Measurements from ENCODE around the gene TAF1A. TPM values are rescaled to one million over a fixed set of nuclear protein-coding genes. Genes with fewer than 3 reads are reported as not detected.

The TAF1A gene
- total RNA-seq, 2 donors from 2014 or later, result 16.2 to 24.9 TPM

GRCh38 chr1:222525951-222526350 lies 63.8 kb downstream of the TAF1A start:
- no peak overlapping the region for H3K27ac Mint-ChIP-seq
- Histone ChIP-seq H3K9ac (ENCODE audit: extremely low read depth, low read length, poor library complexity, severe bottlenecking) (no peak overlapping the region), H3K27ac (ENCODE audit: low read depth, low read length) (no peak overlapping the region), H3K27me3 (ENCODE audit: control insufficient read depth, insufficient read depth, low read length, poor library complexity, severe bottlenecking) (no peaks in the 10 kb centered on the region), H3K36me3 (ENCODE audit: control insufficient read depth, insufficient read depth, low read length) (no peaks in the 10 kb centered on the region), H3K4me3 (ENCODE audit: low read length) (no peak overlapping the region), H3K4me1 (ENCODE audit: control insufficient read depth, insufficient read depth, low read length) (no peaks in the 10 kb centered on the region), H3K9me3 (ENCODE audit: control insufficient read depth, low read length) (no peaks in the 10 kb centered on the region)
- TF ChIP-seq CTCF (conservative IDR thresholded peaks at IDR 0.05), result no peak
- peaks cover 18% of the 10 kb centered on the region for H3K27me3 Mint-ChIP-seq (ENCODE audit: insufficient read depth)
- H3K9me3 Mint-ChIP-seq, result peaks cover 6% of the 10 kb centered on the region
- WGBS, 2 experiments (ENCODE audit: insufficient coverage in 1 of 2, insufficient read length in 1 of 2), result 82 to 100% methylated on average over 1 to 2 of the region's 2 CpGs
- H3K4me3 Mint-ChIP-seq, result no peak overlapping the region
- H3K36me3 Mint-ChIP-seq (ENCODE audit: low read depth), result no peaks in the 10 kb centered on the region
- H3K4me1 Mint-ChIP-seq, result no peaks in the 10 kb centered on the region
- DNase-seq, result no peak

GRCh38 chr1:222523852-222524251 lies 65.9 kb downstream of the TAF1A start:
- H3K27me3 Mint-ChIP-seq (ENCODE audit: insufficient read depth), result peaks cover 18% of the 10 kb centered on the region
- DNase-seq, result no peak
- H3K27ac Mint-ChIP-seq, result no peak overlapping the region
- no peaks in the 10 kb centered on the region for H3K4me1 Mint-ChIP-seq
- Histone ChIP-seq H3K4me1 (ENCODE audit: control insufficient read depth, insufficient read depth, low read length) (no peaks in the 10 kb centered on the region), H3K9ac (ENCODE audit: extremely low read depth, low read length, poor library complexity, severe bottlenecking) (no peak overlapping the region), H3K27me3 (ENCODE audit: control insufficient read depth, insufficient read depth, low read length, poor library complexity, severe bottlenecking) (no peaks in the 10 kb centered on the region), H3K27ac (ENCODE audit: low read depth, low read length) (no peak overlapping the region), H3K4me3 (ENCODE audit: low read length) (no peak overlapping the region), H3K9me3 (ENCODE audit: control insufficient read depth, low read length) (no peaks in the 10 kb centered on the region), H3K36me3 (ENCODE audit: control insufficient read depth, insufficient read depth, low read length) (no peaks in the 10 kb centered on the region)
- H3K9me3 Mint-ChIP-seq, result peaks cover 6% of the 10 kb centered on the region
- no peak overlapping the region for H3K4me3 Mint-ChIP-seq
- no peaks in the 10 kb centered on the region for H3K36me3 Mint-ChIP-seq (ENCODE audit: low read depth)
- TF ChIP-seq CTCF (conservative IDR thresholded peaks at IDR 0.05), result no peak
- 85 to 100% methylated on average over 1 to 3 of the region's 3 CpGs for WGBS, 2 experiments (ENCODE audit: insufficient coverage in 1 of 2, insufficient read length in 1 of 2)

- Mint-ChIP-seq H3K27me3 (ENCODE audit: insufficient read depth) (peaks cover 16% of the 10 kb centered on the region), H3K4me1 (no peaks in the 10 kb centered on the region), H3K9me3 (peaks cover 6% of the 10 kb centered on the region), H3K27ac (no peak overlapping the region), H3K36me3 (ENCODE audit: low read depth) (no peaks in the 10 kb centered on the region), H3K4me3 (no peak overlapping the region)
- DNase-seq, result no peak
- H3K4me3 ChIP-seq (ENCODE audit: low read length), result no peak overlapping the region
- 83 to 95% methylated on average over 7 to 8 of the region's 8 CpGs for WGBS, 2 experiments (ENCODE audit: insufficient coverage in 1 of 2, insufficient read length in 1 of 2)
- no peak overlapping the region for H3K9ac ChIP-seq (ENCODE audit: extremely low read depth, low read length, poor library complexity, severe bottlenecking)
- H3K4me1 ChIP-seq (ENCODE audit: control insufficient read depth, insufficient read depth, low read length), result no peaks in the 10 kb centered on the region
- no peaks in the 10 kb centered on the region for H3K9me3 ChIP-seq (ENCODE audit: control insufficient read depth, low read length)
- no peaks in the 10 kb centered on the region for H3K27me3 ChIP-seq (ENCODE audit: control insufficient read depth, insufficient read depth, low read length, poor library complexity, severe bottlenecking)
- no peak overlapping the region for H3K27ac ChIP-seq (ENCODE audit: low read depth, low read length)
- H3K36me3 ChIP-seq (ENCODE audit: control insufficient read depth, insufficient read depth, low read length), result no peaks in the 10 kb centered on the region
- TF ChIP-seq CTCF (conservative IDR thresholded peaks at IDR 0.05), result no peak
Measured at GRCh38 chr1:222522105-222522915, 67.4 kb downstream of the TAF1A start.
